ENCODE results near the gene SPATS2L.

Gene SPATS2L

DNA sequence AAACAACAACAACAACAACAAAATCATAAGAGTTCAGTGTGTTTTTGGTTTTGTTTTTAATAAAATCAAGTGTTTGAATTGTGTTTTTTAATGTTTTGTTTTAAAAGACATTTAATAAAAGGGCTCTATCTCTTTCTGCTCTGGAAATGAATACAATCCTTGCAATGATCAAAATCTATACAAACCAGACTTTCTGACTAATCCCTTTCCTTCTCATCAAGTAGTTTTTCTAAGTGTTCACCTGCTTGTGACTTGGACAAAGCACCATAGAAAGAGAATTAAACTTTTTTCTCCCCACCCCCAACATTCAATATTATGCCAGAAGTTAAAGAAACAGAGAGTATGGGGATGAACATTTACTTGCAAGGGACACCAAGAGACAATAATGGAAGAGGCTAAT, 142.0 kb downstream of the SPATS2L start:
- TF ChIP-seq, protein P1, sequence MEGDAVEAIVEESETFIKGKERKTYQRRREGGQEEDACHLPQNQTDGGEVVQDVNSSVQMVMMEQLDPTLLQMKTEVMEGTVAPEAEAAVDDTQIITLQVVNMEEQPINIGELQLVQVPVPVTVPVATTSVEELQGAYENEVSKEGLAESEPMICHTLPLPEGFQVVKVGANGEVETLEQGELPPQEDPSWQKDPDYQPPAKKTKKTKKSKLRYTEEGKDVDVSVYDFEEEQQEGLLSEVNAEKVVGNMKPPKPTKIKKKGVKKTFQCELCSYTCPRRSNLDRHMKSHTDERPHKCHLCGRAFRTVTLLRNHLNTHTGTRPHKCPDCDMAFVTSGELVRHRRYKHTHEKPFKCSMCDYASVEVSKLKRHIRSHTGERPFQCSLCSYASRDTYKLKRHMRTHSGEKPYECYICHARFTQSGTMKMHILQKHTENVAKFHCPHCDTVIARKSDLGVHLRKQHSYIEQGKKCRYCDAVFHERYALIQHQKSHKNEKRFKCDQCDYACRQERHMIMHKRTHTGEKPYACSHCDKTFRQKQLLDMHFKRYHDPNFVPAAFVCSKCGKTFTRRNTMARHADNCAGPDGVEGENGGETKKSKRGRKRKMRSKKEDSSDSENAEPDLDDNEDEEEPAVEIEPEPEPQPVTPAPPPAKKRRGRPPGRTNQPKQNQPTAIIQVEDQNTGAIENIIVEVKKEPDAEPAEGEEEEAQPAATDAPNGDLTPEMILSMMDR (IDR thresholded peaks at IDR 0.05; ENCODE audit: insufficient read depth, low read length, missing control alignments), result no peak
- H3K4me3 ChIP-seq (ENCODE audit: low read depth, low read length), result no peak overlapping the region
- no peak for DNase-seq (ENCODE audit: low read depth, low spot score)
- CTCF ChIA-PET, result interaction anchor here (0.7 to 2.0 kb wide), 2 partner anchors 22 to 468 kb away, joined by 3 to 10 read pairs; no protein-coding TSS in a partner anchor
- POLR2A ChIA-PET, result no interaction called here

DNA sequence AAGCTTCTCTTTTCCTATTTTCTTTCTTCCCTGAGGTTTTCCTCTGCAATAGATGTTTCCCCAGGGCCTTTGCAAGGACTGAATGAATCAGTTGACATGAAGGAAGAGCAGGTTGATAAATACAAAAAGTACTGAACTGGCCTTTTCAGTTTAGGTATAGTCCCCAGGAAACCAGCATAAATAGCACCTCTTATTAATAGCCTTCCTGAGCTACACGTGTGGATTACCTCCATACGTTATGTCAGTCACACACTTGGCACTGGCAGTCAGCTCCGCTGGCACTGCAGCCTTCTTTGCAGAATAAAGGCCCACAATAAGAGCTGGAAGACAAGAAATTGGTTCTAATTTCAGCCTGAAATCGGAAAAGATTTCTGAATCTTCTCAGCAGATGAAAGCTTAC, 142.7 kb downstream of the SPATS2L start:
- TF ChIP-seq, protein P1 (IDR thresholded peaks at IDR 0.05; ENCODE audit: insufficient read depth, low read length, missing control alignments), result no peak
- POLR2A ChIA-PET, result no interaction called here
- CTCF ChIA-PET, result interaction anchor here (0.7 to 2.0 kb wide), 3 partner anchors 22 to 469 kb away, joined by 3 to 10 read pairs (median 6); no protein-coding TSS in a partner anchor

DNA sequence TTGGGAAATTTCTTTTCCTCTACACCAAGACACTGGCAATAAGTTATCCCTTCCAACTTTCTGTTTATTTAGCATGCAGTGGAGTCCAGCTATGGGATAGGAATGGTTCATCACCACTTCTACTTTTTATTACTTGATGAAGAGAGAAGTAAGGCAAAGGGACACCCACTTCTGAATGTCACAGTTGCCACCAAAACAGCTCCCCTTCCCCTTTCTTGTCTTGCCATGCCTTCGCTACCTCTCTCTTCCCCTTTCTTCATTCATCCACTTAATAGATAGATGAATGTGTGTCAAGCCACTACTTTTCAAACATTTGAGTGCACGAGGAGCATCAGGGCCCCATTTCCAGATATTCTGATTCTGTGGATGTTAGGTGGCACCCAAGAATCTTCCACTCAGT, 143.8 kb downstream of the SPATS2L start:
- ChIA-PET POLR2A (no interaction called here), CTCF (interaction anchor here (0.7 to 2.0 kb wide), 3 partner anchors 20 to 31 kb away, joined by 3 to 10 read pairs (median 6); no protein-coding TSS in a partner anchor)
- TF ChIP-seq, protein P1 (IDR thresholded peaks at IDR 0.05; ENCODE audit: insufficient read depth, low read length, missing control alignments), result no peak
- H3K4me3 ChIP-seq (ENCODE audit: low read depth, low read length), result no peak overlapping the region
- DNase-seq (ENCODE audit: low read depth, low spot score), result no peak

More for the DNA sequence above, 142.7 kb downstream of the SPATS2L start:
- DNase-seq (ENCODE audit: low read depth, low spot score), result no peak
- no peak overlapping the region for H3K4me3 ChIP-seq (ENCODE audit: low read depth, low read length)

DNA sequence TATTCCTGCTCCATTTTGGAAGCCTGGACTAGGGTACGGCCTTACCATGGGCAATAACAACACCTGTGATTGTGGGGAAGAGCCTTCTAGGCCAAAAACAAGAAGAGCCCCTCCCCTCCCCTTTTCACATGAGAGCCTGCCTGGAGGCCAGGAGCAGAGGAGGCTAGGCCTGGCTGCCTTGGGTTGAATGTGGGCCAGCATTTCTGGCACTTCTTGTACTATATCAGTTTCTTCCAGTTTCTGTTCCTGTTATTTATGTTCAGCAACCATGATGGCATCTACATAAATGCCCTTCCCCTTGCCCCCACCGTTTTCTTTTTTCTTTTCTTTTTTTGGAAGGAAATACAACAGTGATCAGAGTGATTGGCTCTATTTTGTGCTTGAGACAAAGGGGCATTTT, 145.0 kb downstream of the SPATS2L start:
- DNase-seq (ENCODE audit: low read depth, low spot score), result no peak
- ChIA-PET POLR2A (no interaction called here), CTCF (no interaction called here)
- H3K4me3 ChIP-seq (ENCODE audit: low read depth, low read length), result no peak overlapping the region
- TF ChIP-seq, protein P1 (IDR thresholded peaks at IDR 0.05; ENCODE audit: insufficient read depth, low read length, missing control alignments), result no peak

DNA sequence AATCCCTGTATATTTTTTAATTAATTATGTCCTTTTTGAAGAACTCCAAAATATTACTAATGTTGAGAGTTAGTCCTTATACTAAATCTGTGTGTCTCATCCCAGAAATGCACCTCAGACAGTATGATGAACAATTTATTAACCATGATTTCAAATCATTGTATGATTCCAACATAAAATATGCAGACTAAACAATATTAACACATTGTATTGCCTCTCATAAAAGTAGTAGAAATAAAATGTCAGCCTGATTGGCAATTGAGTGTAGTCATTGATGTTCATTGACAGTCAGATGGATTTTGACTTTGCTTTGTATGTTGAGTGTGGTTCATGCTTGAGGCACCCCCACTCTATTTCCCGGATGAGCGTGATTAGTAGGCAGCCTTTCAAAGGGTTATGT, 145.9 kb downstream of the SPATS2L start:
- DNase-seq (ENCODE audit: low read depth, low spot score), result no peak
- H3K4me3 ChIP-seq (ENCODE audit: low read depth, low read length), result no peak overlapping the region
- TF ChIP-seq, protein P1 (IDR thresholded peaks at IDR 0.05; ENCODE audit: insufficient read depth, low read length, missing control alignments), result no peak
- CTCF ChIA-PET, result no interaction called here
- POLR2A ChIA-PET, result no interaction called here

DNA sequence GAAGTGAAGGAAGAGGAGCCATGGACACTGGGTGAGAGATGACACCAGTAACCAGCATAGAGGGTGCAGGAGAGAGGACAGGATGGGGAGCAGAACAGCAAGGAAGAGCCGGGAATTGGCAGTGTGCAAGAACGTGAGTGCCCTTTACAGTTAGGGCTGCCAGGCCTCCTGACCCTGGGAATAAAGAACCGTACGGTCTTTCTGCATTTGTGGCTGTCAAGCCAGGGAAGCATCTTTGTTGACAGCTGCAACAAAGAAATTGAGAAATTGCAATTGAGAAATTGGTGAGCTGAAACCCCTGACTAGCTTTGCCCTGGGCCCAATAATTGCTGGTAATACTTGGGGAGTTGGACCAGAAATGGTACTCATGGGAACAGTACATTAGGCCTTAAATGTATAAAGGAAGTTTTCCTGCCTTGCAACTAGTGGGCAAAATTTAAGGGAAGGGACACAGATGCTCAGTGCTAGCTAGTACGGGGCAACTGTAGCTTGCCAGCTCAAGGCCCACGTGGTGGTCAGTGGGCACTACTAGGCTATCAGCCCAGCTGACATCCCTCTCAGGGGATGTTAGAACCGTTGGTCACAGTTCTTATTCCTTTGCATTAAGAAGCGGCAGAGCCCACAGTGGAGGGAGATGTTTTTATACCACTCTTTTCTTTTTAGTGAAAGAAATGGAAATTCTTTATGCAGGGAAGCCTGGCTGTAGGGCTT, 146.8 kb downstream of the SPATS2L start:
- ChIA-PET POLR2A (no interaction called here), CTCF (interaction anchor here (0.8 to 1.0 kb wide), 2 partner anchors 8 to 28 kb away, joined by 4 to 5 read pairs; no protein-coding TSS in a partner anchor)
- TF ChIP-seq, protein P1 (IDR thresholded peaks at IDR 0.05; ENCODE audit: insufficient read depth, low read length, missing control alignments), result no peak
- H3K4me3 ChIP-seq (ENCODE audit: low read depth, low read length), result no peak overlapping the region
- DNase-seq (ENCODE audit: low read depth, low spot score), result no peak
